ENCODE results near the gene TRIM71. TPM values are rescaled to one million over a fixed set of nuclear protein-coding genes. Genes with fewer than 3 reads are reported as not detected.

TRIM71 gene
- total RNA-seq, 1 experiment from 2014 or later = 0.17 TPM

DNA sequence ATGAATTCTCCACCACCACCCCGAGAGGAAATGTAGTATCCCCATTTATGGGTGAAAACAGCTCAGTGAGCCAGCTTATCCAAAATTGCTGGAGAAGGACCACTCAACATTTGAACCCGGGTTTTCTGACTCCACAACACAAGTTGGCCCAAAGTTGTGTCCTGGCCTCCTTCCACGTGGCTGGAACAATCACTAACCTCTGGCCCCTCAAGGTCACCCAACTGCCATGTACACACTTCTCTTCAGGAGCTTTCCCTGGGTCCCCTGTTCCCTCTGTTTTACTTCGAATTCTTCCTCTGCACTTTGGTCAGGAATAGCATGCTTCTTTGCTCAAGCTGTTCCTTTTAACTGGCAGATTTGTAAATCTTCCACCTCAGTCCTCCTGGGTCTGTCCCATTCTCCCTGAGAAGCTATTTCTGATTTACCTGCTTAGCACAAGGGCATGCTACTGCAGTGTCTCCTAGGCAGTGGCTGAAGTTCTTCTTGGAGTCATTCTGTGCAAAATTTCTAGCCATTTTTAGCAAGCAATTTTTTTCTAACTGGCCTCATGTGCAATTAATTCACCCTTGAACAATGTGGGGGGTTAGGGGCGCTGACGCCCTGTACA, 39.2 kb downstream of the TRIM71 start:
- ChIA-PET POLR2A (no interaction called here), CTCF (no interaction called here), RAD21 (ENCODE audit: low non-redundant PET in 1 of 2, low total read pairs in 2 of 2, uncharacterized antibody in 2 of 2, unreplicated experiment in 2 of 2) (no interaction called here)
- Histone ChIP-seq H3K9me2 (ENCODE audit: insufficient read depth) (no peaks in the 10 kb centered on the region), H3K9me3 (ENCODE audit: control insufficient read depth in 1 of 2, insufficient read depth in 1 of 2, low read depth in 1 of 2, low read length in 2 of 2) (no peaks in the 10 kb centered on the region), H3K4me1 (ENCODE audit: control insufficient read depth in 1 of 2, insufficient read depth in 2 of 2, low read length in 2 of 2) (peaks cover 0 to 4% of the 10 kb centered on the region in 2 experiments; a peak in 1 of 4 replicates), H2AFZ (ENCODE audit: low read depth, low read length, poor library complexity, severe bottlenecking) (no peak overlapping the region), H3K27me3 (ENCODE audit: insufficient read depth, low read length) (no peaks in the 10 kb centered on the region), H3K4me2 (ENCODE audit: low read length) (no peak overlapping the region), H3K27ac (ENCODE audit: low read depth, low read length) (no peak overlapping the region), H3K4me3 (replicated peaks in 1 of 2; ENCODE audit: low read depth in 1 of 2, low read length in 2 of 2) (no peak overlapping the region), H3K9ac (ENCODE audit: low read length) (no peak overlapping the region), H3K36me3 (ENCODE audit: control insufficient read depth in 1 of 2, insufficient read depth in 2 of 2, low read length in 2 of 2) (no peaks in the 10 kb centered on the region), H3K79me2 (ENCODE audit: insufficient read depth, low read length) (no peaks in the 10 kb centered on the region), H4K20me1 (ENCODE audit: insufficient read depth) (no peaks in the 10 kb centered on the region)
- ATAC-seq (no peak), DNase-seq (ENCODE audit: low read depth, low spot score) (no peak)
- TF ChIP-seq ZFX (IDR thresholded peaks at IDR 0.05) (no peak), ELF1 (IDR thresholded peaks at IDR 0.05; ENCODE audit: borderline replicate concordance, low read depth) (no peak), ATF3 (IDR thresholded peaks at IDR 0.05) (no peak), SP1 (IDR thresholded peaks at IDR 0.05; ENCODE audit: low read depth) (no peak), EGR1 (IDR thresholded peaks at IDR 0.05; ENCODE audit: low read depth) (no peak), YY1 (IDR thresholded peaks at IDR 0.05; ENCODE audit: extremely low read depth, insufficient replicate concordance, low read depth, low read length) (no peak), CEBPB (IDR thresholded peaks at IDR 0.05; ENCODE audit: low read depth) (no peak), POLR2A (IDR thresholded peaks at IDR 0.05; ENCODE audit: borderline replicate concordance, extremely low read depth, insufficient read depth, insufficient read length) (no peak), TCF7L2 (IDR thresholded peaks at IDR 0.05; ENCODE audit: borderline replicate concordance, extremely low read depth, insufficient read depth, insufficient read length) (no peak), SIN3A (IDR thresholded peaks at IDR 0.05; ENCODE audit: low read depth) (no peak), ZNF274 (IDR thresholded peaks at IDR 0.05; ENCODE audit: low read depth, low read length) (no peak), EZH2 (IDR thresholded peaks at IDR 0.05) (no peak), EZH2phosphoT487 (IDR thresholded peaks at IDR 0.05; ENCODE audit: borderline replicate concordance) (no peak), SRF (IDR thresholded peaks at IDR 0.05; ENCODE audit: low read depth) (no peak), CTCF (IDR thresholded peaks at IDR 0.05 in 2 of 3, conservative IDR thresholded peaks at IDR 0.05 in 1 of 3; ENCODE audit: borderline replicate concordance in 1 of 3, insufficient read depth in 1 of 3, low read depth in 2 of 3, low read length in 2 of 3) (no peak)
- intact Hi-C loops (cut with micrococcal nuclease) = no loop called here
- no TSS peak for BruUV-seq (replicated peaks)

Data from HCT116 (cell line).